GM18951 (cell line): ENCODE measurements around the gene FAM177A1.

Source experiments
- POLR2A ChIP-seq: IDR thresholded peaks from 4 replicates; pipeline ENCODE4 v1.6.1; 2011; ENCODE audit warnings: mild to moderate bottlenecking; ENCODE audit not compliant: insufficient read length, insufficient read depth; ENCODE audit errors: extremely low read depth
- in situ Hi-C: fragments of 300-500 bp; cut with MboI; formaldehyde crosslinking; loops from one replicate; pipeline ENCODE4 v1.12.0; 2022; ENCODE audit warnings: low sequenced_read_pairs, mixed read lengths, inconsistent platforms; ENCODE audit not compliant: unreplicated experiment

FAM177A1 gene

DNA sequence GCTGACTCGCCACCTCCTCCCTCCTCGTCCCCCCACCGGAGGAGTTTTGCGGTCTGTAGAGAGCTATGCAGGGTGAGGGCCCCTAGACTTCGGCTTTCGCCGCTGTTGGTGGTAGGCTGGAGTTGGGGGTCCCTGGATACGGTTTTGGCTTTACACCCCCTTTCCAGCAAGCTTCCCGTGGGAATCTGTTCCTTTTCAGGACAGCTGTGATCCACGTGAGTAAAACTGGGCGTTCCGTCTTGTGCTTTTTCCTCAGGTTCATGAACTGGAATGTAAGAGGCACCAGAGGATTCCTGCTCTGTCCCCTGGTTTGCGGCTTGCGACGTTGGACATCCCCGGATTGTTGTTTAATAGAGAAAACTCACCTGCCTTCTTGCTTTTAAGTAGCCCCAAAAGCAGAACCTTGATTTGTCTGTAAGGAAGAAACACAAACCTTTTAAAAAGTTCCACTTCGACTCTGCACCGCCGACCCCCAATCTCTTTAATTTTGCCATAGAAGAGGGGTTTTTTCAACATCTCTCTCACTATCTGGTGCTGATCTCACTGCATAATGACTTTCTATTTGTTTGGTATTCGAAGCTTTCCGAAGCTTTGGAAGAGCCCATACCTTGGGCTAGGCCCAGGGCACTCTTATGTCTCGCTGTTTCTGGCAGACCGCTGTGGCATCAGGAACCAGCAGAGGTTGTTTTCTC is 76.8 kb downstream of the FAM177A1 start:
- TF ChIP-seq POLR2A: no peak
- in situ Hi-C loops: no loop called here

DNA sequence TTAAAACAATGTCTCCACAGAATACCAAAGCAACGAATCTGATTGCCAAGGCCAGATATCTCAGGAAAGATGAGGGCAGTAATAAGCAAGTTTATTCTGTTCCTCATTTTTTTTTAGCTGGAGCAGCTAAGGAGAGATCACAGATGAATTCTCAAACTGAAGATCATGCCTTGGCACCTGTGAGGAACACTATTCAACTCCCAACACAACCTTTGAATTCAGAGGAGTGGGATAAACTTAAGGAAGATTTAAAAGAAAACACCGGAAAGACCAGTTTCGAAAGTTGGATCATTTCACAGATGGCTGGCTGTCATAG is 77.3 kb downstream of the FAM177A1 start:
- no peak for TF ChIP-seq POLR2A
- in situ Hi-C loops: no loop called here

DNA sequence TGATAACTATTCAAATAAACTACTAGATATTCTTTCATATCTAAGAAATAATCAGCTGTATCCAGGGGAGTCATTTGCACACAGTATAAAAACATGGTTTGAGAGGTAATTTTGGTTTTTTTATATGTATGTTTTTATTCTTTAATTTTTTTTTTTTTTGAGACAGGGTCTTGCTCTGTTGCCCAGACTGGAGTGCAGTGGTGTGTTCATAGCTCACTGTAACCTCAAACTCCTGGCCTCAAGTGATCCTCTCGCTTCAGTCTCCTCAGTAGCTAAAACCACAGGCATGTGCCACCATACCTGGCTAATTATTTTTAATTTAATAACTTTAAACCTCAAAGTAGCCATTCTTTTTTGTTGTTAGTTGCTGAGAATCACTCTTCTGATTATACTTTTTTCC is 78.1 kb downstream of the FAM177A1 start:
- in situ Hi-C loops: no loop called here
- no peak for TF ChIP-seq POLR2A
